HepG2 (cell line): ENCODE measurements around the gene CLPSL2. TPM values are rescaled to one million over a fixed set of nuclear protein-coding genes. Genes with fewer than 3 reads are reported as not detected.
A peak's percentile ranks its signal among the peaks of the same experiment; 100 is the strongest.

Experiments
- ARNT ChIP-seq: fragments of 450-650 bp; IDR thresholded peaks from 2 replicates; pipeline ENCODE4 v1.6.1; 2017
- ATF2 ChIP-seq: sonication (generic); formaldehyde crosslinking; IDR thresholded peaks from 2 replicates; pipeline ENCODE4 v1.4.0; 2020; ENCODE audit warnings: missing genetic modification reagents
- ETS1 ChIP-seq: sonication (generic); formaldehyde crosslinking; IDR thresholded peaks from 2 replicates; pipeline ENCODE4 v1.4.0; 2020; ENCODE audit warnings: missing genetic modification reagents
- FOXK2 ChIP-seq: fragments of 450-650 bp; IDR thresholded peaks from 2 replicates; pipeline ENCODE4 v1.6.1; 2016
- HDAC1 ChIP-seq: sonication (generic); formaldehyde crosslinking; IDR thresholded peaks from 2 replicates; pipeline ENCODE4 v1.5.1; 2020; ENCODE audit warnings: mild to moderate bottlenecking, missing genetic modification reagents
- KDM1A ChIP-seq: IDR thresholded peaks from 2 replicates; pipeline ENCODE4 v1.6.1; 2016; ENCODE audit warnings: missing compliant biosample characterization
- KDM5A ChIP-seq: fragments of 200-600 bp; sonication (generic); IDR thresholded peaks from 2 replicates; pipeline ENCODE4 v1.7.0; 2018; ENCODE audit warnings: antibody characterized with exemption, mild to moderate bottlenecking, low read length, borderline replicate concordance
- KLF6 ChIP-seq: IDR thresholded peaks from 2 replicates; pipeline ENCODE4 v1.8.0; 2016; ENCODE audit warnings: missing biosample characterization, missing genetic modification reagents
- MIXL1 ChIP-seq: IDR thresholded peaks from 2 replicates; pipeline ENCODE4 v1.6.1; 2016
- MLX ChIP-seq: IDR thresholded peaks from 2 replicates; pipeline ENCODE4 v1.6.1; 2016
- NCOA2 ChIP-seq: sonication (generic); formaldehyde crosslinking; IDR thresholded peaks from 2 replicates; pipeline ENCODE4 v1.8.0; 2022; ENCODE audit warnings: inconsistent platforms
- NR2F1 ChIP-seq, 2 experiments: fragments of 450-650 bp in 1 of 2; formaldehyde crosslinking in 1 of 2; IDR thresholded peaks; 2 replicates each; pipeline versions ENCODE4 v1.5.0 to v1.6.1; 2016 to 2020; ENCODE audit warnings: mild to moderate bottlenecking in 1 of 2, missing compliant biosample characterization in 1 of 2, missing genetic modification reagents in 1 of 2, moderate library complexity in 1 of 2
- PHB2 ChIP-seq: fragments of 450-650 bp; IDR thresholded peaks from 2 replicates; pipeline ENCODE4 v1.6.1; 2018; ENCODE audit not compliant: partially characterized antibody
- RELA ChIP-seq: sonication (generic); formaldehyde crosslinking; IDR thresholded peaks from 2 replicates; pipeline ENCODE4 v1.4.0; 2020; ENCODE audit warnings: missing genetic modification reagents
- SNRNP70 ChIP-seq: fragments of 200-400 bp; formaldehyde crosslinking; IDR thresholded peaks from 2 replicates; pipeline ENCODE4 v1.6.1; 2017; ENCODE audit warnings: mild to moderate bottlenecking, low read depth, low read length, moderate library complexity
- TRAFD1 ChIP-seq: sonication (generic); formaldehyde crosslinking; IDR thresholded peaks from 2 replicates; pipeline ENCODE4 v1.5.1; 2020; ENCODE audit warnings: missing genetic modification reagents, mild to moderate bottlenecking, borderline replicate concordance
- WIZ ChIP-seq: sonication (generic); formaldehyde crosslinking; IDR thresholded peaks from 2 replicates; pipeline ENCODE4 v1.5.1; 2020; ENCODE audit warnings: mild to moderate bottlenecking, missing genetic modification reagents
- YEATS2 ChIP-seq: sonication (generic); formaldehyde crosslinking; IDR thresholded peaks from 2 replicates; pipeline ENCODE4 v1.4.0; 2020; ENCODE audit warnings: missing genetic modification reagents, borderline replicate concordance
- ZFAT ChIP-seq: sonication (generic); formaldehyde crosslinking; conservative IDR thresholded peaks from 2 replicates; pipeline ENCODE4 v1.8.1; 2023; ENCODE audit warnings: missing genetic modification reagents, inconsistent platforms
- ZMAT3 ChIP-seq: sonication (generic); formaldehyde crosslinking; conservative IDR thresholded peaks from 2 replicates; pipeline ENCODE4 v1.7.0; 2021; ENCODE audit warnings: missing genetic modification reagents
- ZNF292 ChIP-seq: sonication (generic); formaldehyde crosslinking; IDR thresholded peaks from 2 replicates; pipeline ENCODE4 v1.8.1; 2022; ENCODE audit warnings: mild to moderate bottlenecking, low read depth, missing genetic modification reagents, borderline replicate concordance
- ZNF296 ChIP-seq: sonication (generic); formaldehyde crosslinking; conservative IDR thresholded peaks from 2 replicates; pipeline ENCODE4 v1.5.0; 2020; ENCODE audit warnings: mild to moderate bottlenecking, missing genetic modification reagents
- ZNF367 ChIP-seq: sonication (generic); formaldehyde crosslinking; IDR thresholded peaks from 2 replicates; pipeline ENCODE4 v1.4.0; 2020; ENCODE audit warnings: missing genetic modification reagents, borderline replicate concordance
- ZNF431 ChIP-seq: sonication (generic); formaldehyde crosslinking; IDR thresholded peaks from 2 replicates; pipeline ENCODE4 v1.9.0; 2022; ENCODE audit warnings: missing genetic modification reagents, low read depth, mild to moderate bottlenecking, borderline replicate concordance
- ZNF451 ChIP-seq: sonication (generic); formaldehyde crosslinking; IDR thresholded peaks from 2 replicates; pipeline ENCODE4 v1.5.0; 2020; ENCODE audit warnings: mild to moderate bottlenecking, missing genetic modification reagents
- ZNF644 ChIP-seq: IDR thresholded peaks from 2 replicates; pipeline ENCODE4 v1.6.1; 2016; ENCODE audit warnings: low read depth
- ZNF691 ChIP-seq: sonication (generic); formaldehyde crosslinking; IDR thresholded peaks from 2 replicates; pipeline ENCODE4 v1.4.0; 2020; ENCODE audit warnings: missing genetic modification reagents, low read depth, mild to moderate bottlenecking, borderline replicate concordance
- ZNF720 ChIP-seq: sonication (generic); formaldehyde crosslinking; IDR thresholded peaks from 2 replicates; pipeline ENCODE4 v1.4.0; 2020; ENCODE audit warnings: missing genetic modification reagents
- ZNF891 ChIP-seq: sonication (generic); formaldehyde crosslinking; IDR thresholded peaks from 2 replicates; pipeline ENCODE4 v1.5.0; 2020; ENCODE audit warnings: mild to moderate bottlenecking, missing genetic modification reagents
- polyA plus RNA-seq, 8 experiments: library from polyadenylated mRNA; depleted of rRNA in 3 of 8; stranded (reverse) in 7 of 8; unstranded in 1 of 8; fragments of >200 nt; fragmentation: Illumina TruSeq in 4 of 8; extraction: Trizol in 4 of 8; gene quantifications; 2 replicates each; pipeline versions ENCODE4 v1.2.1 to v1.2.3, GENCODE V29; 2011 to 2016; ENCODE audit warnings: low read depth in 4 of 8, missing spikeins in 1 of 8, mixed read lengths in 1 of 8; ENCODE audit not compliant: insufficient read depth in 1 of 8
- total RNA-seq, 5 experiments: library from RNA; depleted of rRNA; stranded (reverse); fragments of >200 nt; fragmentation: Illumina TruSeq; extraction: Trizol; gene quantifications; 2 replicates each; pipeline ENCODE4 v1.2.3, GENCODE V29; 2016; ENCODE audit warnings: low read depth in 1 of 5

Gene CLPSL2
- total and polyA plus RNA-seq, 2 of the 13 experiments (the other 11 are each of a cell fraction or from before 2014, with no cell fraction given), result not detected

- TF ChIP-seq ZNF296 (CRISPR knock-in tag), result no peak
- no peak for TF ChIP-seq ARNT
- TF ChIP-seq SNRNP70, result no peak
- TF ChIP-seq ZFAT, result no peak
- TF ChIP-seq ZNF292, result peak; percentile 66; the same call in 1 of the 2 replicates
- no peak for TF ChIP-seq PHB2
- no peak for TF ChIP-seq MLX
- no peak for TF ChIP-seq NCOA2 (CRISPR knock-in tag)
- no peak; the same call in 1 of the 2 replicates for TF ChIP-seq ZMAT3 (CRISPR knock-in tag)
- TF ChIP-seq ZNF720 (CRISPR knock-in tag), result no peak
- no peak for TF ChIP-seq ZNF431 (CRISPR knock-in tag)
- no peak for TF ChIP-seq ZNF891 (CRISPR knock-in tag)
- no peak for TF ChIP-seq KDM1A
- TF ChIP-seq KDM5A, result no peak
- no peak for TF ChIP-seq FOXK2
- TF ChIP-seq RELA (CRISPR knock-in tag), result no peak
- TF ChIP-seq ZNF367, result no peak
- TF ChIP-seq TRAFD1 (CRISPR knock-in tag), result no peak
- no peak for TF ChIP-seq ZNF691 (CRISPR knock-in tag)
- TF ChIP-seq HDAC1 (CRISPR knock-in tag), result no peak
- peak; percentile 72; the same call in 1 of the 2 replicates for TF ChIP-seq ZNF644 (CRISPR knock-in tag)
- peak; percentile 65; the same call in 1 of the 2 replicates for TF ChIP-seq ZNF451
- no peak for TF ChIP-seq KLF6 (CRISPR knock-in tag)
- no peak for TF ChIP-seq YEATS2 (CRISPR knock-in tag)
- TF ChIP-seq ATF2 (CRISPR knock-in tag), result no peak
- TF ChIP-seq MIXL1 (CRISPR knock-in tag), result no peak; the same call in 1 of the 2 replicates
- no peak for TF ChIP-seq WIZ
- TF ChIP-seq NR2F1 (CRISPR knock-in tag; IDR thresholded peaks at IDR 0.05), result no peak
- no peak for TF ChIP-seq ETS1 (CRISPR knock-in tag)
Observed at GRCh38 chr6:35742842-35743241, 33.6 kb upstream of the CLPSL2 start (continued).
